ENCODE measurements around the gene NAALADL2. TPM values are rescaled to one million over a fixed set of nuclear protein-coding genes. Genes with fewer than 3 reads are reported as not detected.

The NAALADL2 gene
- total and polyA plus RNA-seq, 2 of the 13 experiments (the other 11 are each of a cell fraction or from before 2014, with no cell fraction given): 0.08 TPM; not detected in 1

- TF ChIP-seq HNF1A (IDR thresholded peaks at IDR 0.05; ENCODE audit: low read depth): no peak
- TF ChIP-seq HNF1A (CRISPR knock-in tag; IDR thresholded peaks at IDR 0.05; ENCODE audit: borderline replicate concordance): no peak
- no peak for TF ChIP-seq ZNF710 (CRISPR knock-in tag; IDR thresholded peaks at IDR 0.05; ENCODE audit: borderline replicate concordance)
- TF ChIP-seq SIX1 (CRISPR knock-in tag; IDR thresholded peaks at IDR 0.05; ENCODE audit: borderline replicate concordance): no peak
- TF ChIP-seq ZFAT (CRISPR knock-in tag; conservative IDR thresholded peaks at IDR 0.05): no peak
These were observed 389.7 kb downstream of the NAALADL2 start (continued) for GRCh38 chr3:175248832-175249231.

- intact Hi-C loops (cut with micrococcal nuclease; ENCODE audit: unreplicated experiment): no loop called here
- Histone ChIP-seq H3K4me3 (replicated peaks in 1 of 3; ENCODE audit: insufficient read depth in 1 of 3, low read depth in 2 of 3, low read length in 3 of 3) (no peak overlapping the region), H3K9me3 (ENCODE audit: low read length) (no peaks in the 10 kb centered on the region), H4K20me1 (ENCODE audit: insufficient read depth, low read length) (no peaks in the 10 kb centered on the region), H3K4me2 (ENCODE audit: low read depth, low read length) (no peak overlapping the region), H3K27me3 (ENCODE audit: control insufficient read depth in 1 of 2, insufficient read depth in 2 of 2, low read length in 2 of 2) (no peaks in the 10 kb centered on the region), H3K27ac (ENCODE audit: extremely low read length, insufficient read depth, low read length) (no peak overlapping the region), H3K36me3 (replicated peaks in 1 of 2; ENCODE audit: control insufficient read depth in 1 of 2, insufficient read depth in 2 of 2, low read length in 2 of 2) (no peaks in the 10 kb centered on the region), H3K4me1 (ENCODE audit: insufficient read depth, low read length) (no peaks in the 10 kb centered on the region), H3K9ac (ENCODE audit: insufficient read depth, low read depth, low read length) (no peak overlapping the region), H3K79me2 (ENCODE audit: insufficient read depth, low read length) (no peaks in the 10 kb centered on the region), H2AFZ (ENCODE audit: low read length) (no peak overlapping the region)
- POLR2A ChIA-PET: no interaction called here
- FAIRE-seq: no peak
- peak; percentile 72 for TF ChIP-seq CEBPB (IDR thresholded peaks at IDR 0.05; ENCODE audit: borderline replicate concordance, low read depth, low read length)
- no peak for TF ChIP-seq PBX3 (CRISPR knock-in tag; IDR thresholded peaks at IDR 0.05; ENCODE audit: borderline replicate concordance)
- no peak for TF ChIP-seq PHF21A (CRISPR knock-in tag; IDR thresholded peaks at IDR 0.05)
- CTCF ChIA-PET (ENCODE audit: low intra/inter-chr PET ratio, low total read pairs): no interaction called here
- ATAC-seq: no peak
- 0% methylated on average over 1 of the region's 1 CpG for WGBS (ENCODE audit: low lambda C conversion rate)
- no TSS peak for BruUV-seq (replicated peaks)
- in situ Hi-C loops (cut with HindIII; ENCODE audit: extremely low pct_ligation_motif_present, low pct_unique_long_range_greater_than_20kb): no loop called here
- DNase-seq (ENCODE audit: low spot score): no peak
These were observed 396.6 kb downstream of the NAALADL2 start for GRCh38 chr3:175255698-175256097.
